ENCODE measurements around the gene BEST3. TPM values are rescaled to one million over a fixed set of nuclear protein-coding genes. Genes with fewer than 3 reads are reported as not detected.

The BEST3 gene
- total RNA-seq, 1 experiment from 2014 or later, result not detected

- H3K36me3 Mint-ChIP-seq, result no peaks in the 10 kb centered on the region
- CTCF ChIA-PET, result no interaction called here
- no peak for ATAC-seq
- H3K4me3 Mint-ChIP-seq, result no peak overlapping the region
- H3K4me1 Mint-ChIP-seq, result no peaks in the 10 kb centered on the region
- no peak for TF ChIP-seq NR3C1 (CRISPR knock-in tag; conservative IDR thresholded peaks at IDR 0.05; ENCODE audit: low read depth)
- no peak for TF ChIP-seq ZNF263 (CRISPR knock-in tag; IDR thresholded peaks at IDR 0.05; ENCODE audit: low read depth)
- TF ChIP-seq ZNF671 (CRISPR knock-in tag; IDR thresholded peaks at IDR 0.05), result no peak
- no peak for TF ChIP-seq ARID4B (CRISPR knock-in tag; IDR thresholded peaks at IDR 0.05; ENCODE audit: borderline replicate concordance)
- no peak for TF ChIP-seq USF2 (CRISPR knock-in tag; IDR thresholded peaks at IDR 0.05)
- POLR2A ChIA-PET, result no interaction called here
- H3K27ac Mint-ChIP-seq, result no peak overlapping the region
- H3K27me3 Mint-ChIP-seq (ENCODE audit: low read depth), result no peaks in the 10 kb centered on the region
- DNase-seq (ENCODE audit: low spot score), result no peak
- no peaks in the 10 kb centered on the region for H3K9me3 Mint-ChIP-seq
Measured at GRCh38 chr12:69658203-69658602, 40.9 kb downstream of the BEST3 start.

GRCh38 chr12:69657376-69658137 is 41.5 kb downstream of the BEST3 start:
- DNase-seq (ENCODE audit: low spot score) (no peak), ATAC-seq (peak; percentile 34; the same call in 1 of the 2 replicates)
- Mint-ChIP-seq H3K36me3 (no peaks in the 10 kb centered on the region), H3K9me3 (no peaks in the 10 kb centered on the region), H3K27me3 (ENCODE audit: low read depth) (no peaks in the 10 kb centered on the region), H3K27ac (no peak overlapping the region), H3K4me3 (no peak overlapping the region), H3K4me1 (no peaks in the 10 kb centered on the region)
- TF ChIP-seq HMGA2 (CRISPR knock-in tag; IDR thresholded peaks at IDR 0.05) (no peak), E2F5 (CRISPR knock-in tag; IDR thresholded peaks at IDR 0.05) (no peak), JUN (CRISPR knock-in tag; IDR thresholded peaks at IDR 0.05) (no peak), ZNF263 (CRISPR knock-in tag; IDR thresholded peaks at IDR 0.05; ENCODE audit: low read depth) (no peak), GRHL2 (CRISPR knock-in tag; IDR thresholded peaks at IDR 0.05; ENCODE audit: insufficient replicate concordance, severe bottlenecking) (no peak), EMX1 (CRISPR knock-in tag; IDR thresholded peaks at IDR 0.05) (no peak), SP1 (CRISPR knock-in tag; conservative IDR thresholded peaks at IDR 0.05) (no peak), MYBL2 (CRISPR knock-in tag; IDR thresholded peaks at IDR 0.05) (no peak), OVOL2 (CRISPR knock-in tag; IDR thresholded peaks at IDR 0.05; ENCODE audit: borderline replicate concordance) (no peak), ERG (CRISPR knock-in tag; IDR thresholded peaks at IDR 0.05) (no peak), ZNF671 (CRISPR knock-in tag; IDR thresholded peaks at IDR 0.05) (no peak), ATF3 (CRISPR knock-in tag; conservative IDR thresholded peaks at IDR 0.05) (no peak), ZNF416 (CRISPR knock-in tag; IDR thresholded peaks at IDR 0.05) (no peak), RELA (CRISPR knock-in tag; IDR thresholded peaks at IDR 0.05; ENCODE audit: borderline replicate concordance) (no peak), RORB (CRISPR knock-in tag; IDR thresholded peaks at IDR 0.05) (no peak), MAX (CRISPR knock-in tag; IDR thresholded peaks at IDR 0.05) (no peak), ZNF219 (CRISPR knock-in tag; IDR thresholded peaks at IDR 0.05; ENCODE audit: borderline replicate concordance) (no peak), ETV6 (CRISPR knock-in tag; IDR thresholded peaks at IDR 0.05) (no peak)
- TF ChIP-seq, protein P1, sequence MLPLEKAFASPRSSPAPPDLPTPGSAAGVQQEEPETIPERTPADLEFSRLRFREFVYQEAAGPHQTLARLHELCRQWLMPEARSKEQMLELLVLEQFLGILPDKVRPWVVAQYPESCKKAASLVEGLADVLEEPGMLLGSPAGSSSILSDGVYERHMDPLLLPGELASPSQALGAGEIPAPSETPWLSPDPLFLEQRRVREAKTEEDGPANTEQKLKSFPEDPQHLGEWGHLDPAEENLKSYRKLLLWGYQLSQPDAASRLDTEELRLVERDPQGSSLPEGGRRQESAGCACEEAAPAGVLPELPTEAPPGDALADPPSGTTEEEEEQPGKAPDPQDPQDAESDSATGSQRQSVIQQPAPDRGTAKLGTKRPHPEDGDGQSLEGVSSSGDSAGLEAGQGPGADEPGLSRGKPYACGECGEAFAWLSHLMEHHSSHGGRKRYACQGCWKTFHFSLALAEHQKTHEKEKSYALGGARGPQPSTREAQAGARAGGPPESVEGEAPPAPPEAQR (CRISPR knock-in tag; IDR thresholded peaks at IDR 0.05), result no peak
- TF ChIP-seq, protein P2, sequence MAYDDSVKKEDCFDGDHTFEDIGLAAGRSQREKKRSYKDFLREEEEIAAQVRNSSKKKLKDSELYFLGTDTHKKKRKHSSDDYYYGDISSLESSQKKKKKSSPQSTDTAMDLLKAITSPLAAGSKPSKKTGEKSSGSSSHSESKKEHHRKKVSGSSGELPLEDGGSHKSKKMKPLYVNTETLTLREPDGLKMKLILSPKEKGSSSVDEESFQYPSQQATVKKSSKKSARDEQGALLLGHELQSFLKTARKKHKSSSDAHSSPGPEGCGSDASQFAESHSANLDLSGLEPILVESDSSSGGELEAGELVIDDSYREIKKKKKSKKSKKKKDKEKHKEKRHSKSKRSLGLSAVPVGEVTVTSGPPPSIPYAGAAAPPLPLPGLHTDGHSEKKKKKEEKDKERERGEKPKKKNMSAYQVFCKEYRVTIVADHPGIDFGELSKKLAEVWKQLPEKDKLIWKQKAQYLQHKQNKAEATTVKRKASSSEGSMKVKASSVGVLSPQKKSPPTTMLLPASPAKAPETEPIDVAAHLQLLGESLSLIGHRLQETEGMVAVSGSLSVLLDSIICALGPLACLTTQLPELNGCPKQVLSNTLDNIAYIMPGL (CRISPR knock-in tag; IDR thresholded peaks at IDR 0.05), result no peak
- ChIA-PET CTCF (no interaction called here), POLR2A (no interaction called here)

All from WTC11 (cell line).